ENCODE results near the gene MTHFR. TPM values are rescaled to one million over a fixed set of nuclear protein-coding genes. Genes with fewer than 3 reads are reported as not detected.

MTHFR gene
- total RNA-seq, 1 experiment from 2014 or later, result 18.2 TPM

DNA sequence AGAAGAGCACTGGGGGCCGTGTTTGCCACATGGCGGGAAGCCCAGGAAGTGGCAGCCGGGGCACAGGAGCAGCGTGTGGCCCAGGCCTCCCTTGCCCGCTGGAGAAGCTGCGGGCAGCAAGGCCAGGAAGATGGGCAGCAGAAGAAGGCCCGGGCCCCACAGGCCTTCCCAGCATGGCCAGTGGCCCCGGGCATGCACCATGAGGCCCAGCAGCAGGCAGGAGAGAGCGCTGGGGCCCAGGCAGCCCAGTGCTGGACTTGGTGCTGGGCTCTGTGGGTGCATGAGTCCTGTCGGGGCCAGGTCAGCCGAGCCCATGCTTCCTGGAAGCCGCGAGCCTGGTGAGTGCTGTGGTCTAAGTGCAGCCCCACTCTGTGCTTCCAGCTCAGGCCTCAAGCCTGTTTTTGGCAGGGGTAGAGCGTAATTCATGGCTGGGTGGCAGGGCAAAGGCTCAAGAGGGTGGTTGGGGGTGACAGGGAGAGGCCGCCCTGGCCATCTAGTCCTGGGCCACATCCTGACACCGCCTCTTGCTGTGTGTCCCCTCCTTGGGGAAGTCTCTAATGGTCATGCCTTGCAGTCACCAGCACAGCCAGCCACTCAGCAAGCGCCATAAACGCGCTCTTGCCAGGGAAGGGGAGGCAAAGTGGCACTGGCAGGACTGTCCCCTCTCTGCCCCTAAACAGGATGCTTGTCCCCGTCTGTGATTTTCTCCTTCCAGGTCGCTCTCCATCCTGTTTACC, 21.3 kb downstream of the MTHFR start:
- H2BK12ac ChIP-seq (ENCODE audit: insufficient read length, low read depth, low read length), result no peak overlapping the region
- H3K4me3 Mint-ChIP-seq, result no peak overlapping the region
- H3K56ac ChIP-seq (ENCODE audit: insufficient read length, low read depth, low read length), result no peak overlapping the region
- DNase-seq, result no peak
- no peaks in the 10 kb centered on the region for H3K9me3 Mint-ChIP-seq
- no peaks in the 10 kb centered on the region for H3K79me2 ChIP-seq (ENCODE audit: insufficient read depth, low read length)
- H2AK5ac ChIP-seq (ENCODE audit: insufficient read length, low read length), result no peak overlapping the region
- peaks cover 6% of the 10 kb centered on the region; the same call in 1 of the 2 replicates for H3K4me1 ChIP-seq (ENCODE audit: insufficient read depth, low read length)
- no peak overlapping the region for H2BK5ac ChIP-seq (ENCODE audit: insufficient read length, low read length)
- H3K27ac Mint-ChIP-seq, result peak overlapping the region in 1 of 3 experiments; percentile 63; a peak in 1 of 7 replicates
- TF ChIP-seq, protein P1, sequence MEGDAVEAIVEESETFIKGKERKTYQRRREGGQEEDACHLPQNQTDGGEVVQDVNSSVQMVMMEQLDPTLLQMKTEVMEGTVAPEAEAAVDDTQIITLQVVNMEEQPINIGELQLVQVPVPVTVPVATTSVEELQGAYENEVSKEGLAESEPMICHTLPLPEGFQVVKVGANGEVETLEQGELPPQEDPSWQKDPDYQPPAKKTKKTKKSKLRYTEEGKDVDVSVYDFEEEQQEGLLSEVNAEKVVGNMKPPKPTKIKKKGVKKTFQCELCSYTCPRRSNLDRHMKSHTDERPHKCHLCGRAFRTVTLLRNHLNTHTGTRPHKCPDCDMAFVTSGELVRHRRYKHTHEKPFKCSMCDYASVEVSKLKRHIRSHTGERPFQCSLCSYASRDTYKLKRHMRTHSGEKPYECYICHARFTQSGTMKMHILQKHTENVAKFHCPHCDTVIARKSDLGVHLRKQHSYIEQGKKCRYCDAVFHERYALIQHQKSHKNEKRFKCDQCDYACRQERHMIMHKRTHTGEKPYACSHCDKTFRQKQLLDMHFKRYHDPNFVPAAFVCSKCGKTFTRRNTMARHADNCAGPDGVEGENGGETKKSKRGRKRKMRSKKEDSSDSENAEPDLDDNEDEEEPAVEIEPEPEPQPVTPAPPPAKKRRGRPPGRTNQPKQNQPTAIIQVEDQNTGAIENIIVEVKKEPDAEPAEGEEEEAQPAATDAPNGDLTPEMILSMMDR (conservative IDR thresholded peaks at IDR 0.05), result no peak
- no peak overlapping the region for H3T11ph ChIP-seq (ENCODE audit: low read length)
- H3K4me2 ChIP-seq (ENCODE audit: insufficient read depth, insufficient read length, low read length), result no peak overlapping the region
- WGBS (ENCODE audit: extremely low coverage, insufficient read length, low lambda C conversion rate), result no CpG with 5 or more reads among the region's 21 CpGs
- no peak overlapping the region for H2BK20ac ChIP-seq (ENCODE audit: low read depth, low read length, poor library complexity, severe bottlenecking)
- no peaks in the 10 kb centered on the region for H3K23me2 ChIP-seq (ENCODE audit: insufficient read length, low read depth, low read length, poor library complexity, severe bottlenecking)
- H4K20me1 ChIP-seq (ENCODE audit: control insufficient read depth, insufficient read depth, insufficient read length), result no peaks in the 10 kb centered on the region
- H3K79me1 ChIP-seq (ENCODE audit: insufficient read depth, low read depth, low read length, poor library complexity, severe bottlenecking), result no peaks in the 10 kb centered on the region
- H3K9ac ChIP-seq (ENCODE audit: extremely low read depth, insufficient read length, low read length), result no peak overlapping the region
- no peak overlapping the region for H3K23ac ChIP-seq (ENCODE audit: insufficient read length, low read depth, low read length)
- H3K4me1 Mint-ChIP-seq, result peaks cover 25 to 34% of the 10 kb centered on the region in 2 experiments
- no peak overlapping the region for H2BK15ac ChIP-seq (ENCODE audit: low read depth, low read length)
- no peak overlapping the region for H2BK120ac ChIP-seq (ENCODE audit: low read depth, low read length, poor library complexity, severe bottlenecking)
- H4K5ac ChIP-seq (ENCODE audit: insufficient read length, low read depth, low read length), result no peak overlapping the region
- H3K14ac ChIP-seq (ENCODE audit: insufficient read depth, low read length), result peak overlapping the region; percentile 9; the same call in 1 of the 2 replicates
- H4K8ac ChIP-seq (replicated peaks; ENCODE audit: insufficient read length, low read depth, low read length), result no peak overlapping the region
- H3K27me3 ChIP-seq (ENCODE audit: insufficient read depth, low read length), result no peaks in the 10 kb centered on the region
- no peak overlapping the region for H2AFZ ChIP-seq (ENCODE audit: low read length)
- H4K91ac ChIP-seq (ENCODE audit: insufficient read length, low read depth, low read length), result no peak overlapping the region
- peaks cover 3% of the 10 kb centered on the region; the same call in 1 of the 2 replicates for H3K27me3 Mint-ChIP-seq (ENCODE audit: low read depth)
- no peak overlapping the region for H3K4ac ChIP-seq (ENCODE audit: low read depth, low read length)
- no peaks in the 10 kb centered on the region for H3K9me3 ChIP-seq (ENCODE audit: control insufficient read depth, low read depth, low read length)
- no peak overlapping the region for H3K18ac ChIP-seq (ENCODE audit: insufficient read length, low read depth, low read length)
- no peaks in the 10 kb centered on the region for H3K36me3 Mint-ChIP-seq (ENCODE audit: insufficient read depth in 1 of 3, low read depth in 3 of 3)
- H3K27ac ChIP-seq (ENCODE audit: insufficient read length, low read depth, low read length), result no peak overlapping the region
